ENCODE measurements around the gene SND1. TPM values are rescaled to one million over a fixed set of nuclear protein-coding genes. Genes with fewer than 3 reads are reported as not detected.

Gene SND1
- total RNA-seq, 1 experiment from 2014 or later: 218 TPM

DNA sequence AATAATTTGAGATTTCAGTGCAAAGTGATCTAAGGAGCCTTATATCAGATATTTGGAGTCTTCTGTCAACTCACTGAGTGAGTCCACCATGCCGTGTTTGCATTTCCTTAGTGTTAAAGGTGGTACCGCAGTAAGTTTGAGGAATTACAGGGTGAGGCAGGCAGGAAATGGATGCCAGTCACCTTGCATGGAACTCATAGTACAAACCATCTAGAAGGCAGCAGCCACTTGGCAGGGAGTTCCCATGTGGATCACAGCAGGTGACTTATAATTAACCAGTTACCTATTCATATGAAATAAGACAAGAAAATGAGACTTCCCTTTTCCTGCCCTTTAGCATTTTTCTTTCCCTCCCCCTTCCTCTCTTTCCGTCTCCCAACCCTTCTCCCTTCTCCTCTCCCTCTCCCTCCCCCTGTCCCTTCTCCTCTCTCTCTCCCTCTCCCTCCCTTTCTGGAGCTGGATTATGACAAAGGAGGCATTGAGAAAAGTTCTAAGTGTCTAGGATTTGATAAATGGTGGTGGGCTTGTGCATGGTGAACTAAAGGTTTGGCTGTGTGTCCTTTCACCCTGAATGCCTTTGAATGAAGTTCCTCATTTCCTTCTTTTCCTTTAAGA, 285.2 kb downstream of the SND1 start:
- WGBS (ENCODE audit: extremely low coverage, insufficient read length, low lambda C conversion rate): no CpG with 5 or more reads among the region's 3 CpGs
- H3K4me1 Mint-ChIP-seq: peaks cover 21 to 28% of the 10 kb centered on the region in 2 experiments

More for the DNA sequence above, 285.2 kb downstream of the SND1 start:
- no peaks in the 10 kb centered on the region for H3K79me2 ChIP-seq (ENCODE audit: insufficient read depth, low read length)
- Mint-ChIP-seq H3K4me3 (no peak overlapping the region), H3K9me3 (no peaks in the 10 kb centered on the region), H3K36me3 (ENCODE audit: insufficient read depth in 1 of 3, low read depth in 3 of 3) (peaks cover 3 to 4% (median 4%) of the 10 kb centered on the region in 3 experiments; a peak in 4 of 7 replicates), H3K27me3 (ENCODE audit: low read depth) (no peaks in the 10 kb centered on the region; the same call in 1 of the 2 replicates), H3K27ac (0 out of 7 replicates have a peak overlapping the region, but pooled peaks of 1 of the 3 experiments have one; percentile 58)
- no peak overlapping the region for H3K4ac ChIP-seq (ENCODE audit: low read depth, low read length)
- H2AK5ac ChIP-seq (ENCODE audit: insufficient read length, low read length): no peak overlapping the region
- H4K5ac ChIP-seq (ENCODE audit: insufficient read length, low read depth, low read length): no peak overlapping the region
- H2BK5ac ChIP-seq (ENCODE audit: insufficient read length, low read length): no peak overlapping the region
- H2AFZ ChIP-seq (ENCODE audit: low read length): no peak overlapping the region
- no peak overlapping the region for H3K14ac ChIP-seq (ENCODE audit: insufficient read depth, low read length)
- no peak overlapping the region for H2BK12ac ChIP-seq (ENCODE audit: insufficient read length, low read depth, low read length)
- peaks cover 10% of the 10 kb centered on the region; the same call in 1 of the 2 replicates for H3K4me1 ChIP-seq (ENCODE audit: insufficient read depth, low read length)
- H3K18ac ChIP-seq (ENCODE audit: insufficient read length, low read depth, low read length): no peak overlapping the region
- H3K4me2 ChIP-seq (ENCODE audit: insufficient read depth, insufficient read length, low read length): no peak overlapping the region
- no peak overlapping the region for H4K91ac ChIP-seq (ENCODE audit: insufficient read length, low read depth, low read length)
- no peaks in the 10 kb centered on the region for H4K20me1 ChIP-seq (ENCODE audit: control insufficient read depth, insufficient read depth, insufficient read length)
- no peak overlapping the region for H3K9ac ChIP-seq (ENCODE audit: extremely low read depth, insufficient read length, low read length)
- no peak overlapping the region for H4K8ac ChIP-seq (replicated peaks; ENCODE audit: insufficient read length, low read depth, low read length)
- no peak for DNase-seq
- H3K56ac ChIP-seq (ENCODE audit: insufficient read length, low read depth, low read length): no peak overlapping the region
- no peak overlapping the region for H2BK120ac ChIP-seq (ENCODE audit: low read depth, low read length, poor library complexity, severe bottlenecking)
- no peak overlapping the region for H2BK15ac ChIP-seq (ENCODE audit: low read depth, low read length)
- H2BK20ac ChIP-seq (ENCODE audit: low read depth, low read length, poor library complexity, severe bottlenecking): no peak overlapping the region
- no peak overlapping the region for H3K27ac ChIP-seq (ENCODE audit: insufficient read length, low read depth, low read length)
- no peaks in the 10 kb centered on the region for H3K9me3 ChIP-seq (ENCODE audit: control insufficient read depth, low read depth, low read length)
- no peak overlapping the region for H3T11ph ChIP-seq (ENCODE audit: low read length)
- H3K79me1 ChIP-seq (ENCODE audit: insufficient read depth, low read depth, low read length, poor library complexity, severe bottlenecking): no peaks in the 10 kb centered on the region
- no peaks in the 10 kb centered on the region for H3K27me3 ChIP-seq (ENCODE audit: insufficient read depth, low read length)
- TF ChIP-seq, protein P1, sequence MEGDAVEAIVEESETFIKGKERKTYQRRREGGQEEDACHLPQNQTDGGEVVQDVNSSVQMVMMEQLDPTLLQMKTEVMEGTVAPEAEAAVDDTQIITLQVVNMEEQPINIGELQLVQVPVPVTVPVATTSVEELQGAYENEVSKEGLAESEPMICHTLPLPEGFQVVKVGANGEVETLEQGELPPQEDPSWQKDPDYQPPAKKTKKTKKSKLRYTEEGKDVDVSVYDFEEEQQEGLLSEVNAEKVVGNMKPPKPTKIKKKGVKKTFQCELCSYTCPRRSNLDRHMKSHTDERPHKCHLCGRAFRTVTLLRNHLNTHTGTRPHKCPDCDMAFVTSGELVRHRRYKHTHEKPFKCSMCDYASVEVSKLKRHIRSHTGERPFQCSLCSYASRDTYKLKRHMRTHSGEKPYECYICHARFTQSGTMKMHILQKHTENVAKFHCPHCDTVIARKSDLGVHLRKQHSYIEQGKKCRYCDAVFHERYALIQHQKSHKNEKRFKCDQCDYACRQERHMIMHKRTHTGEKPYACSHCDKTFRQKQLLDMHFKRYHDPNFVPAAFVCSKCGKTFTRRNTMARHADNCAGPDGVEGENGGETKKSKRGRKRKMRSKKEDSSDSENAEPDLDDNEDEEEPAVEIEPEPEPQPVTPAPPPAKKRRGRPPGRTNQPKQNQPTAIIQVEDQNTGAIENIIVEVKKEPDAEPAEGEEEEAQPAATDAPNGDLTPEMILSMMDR (conservative IDR thresholded peaks at IDR 0.05): no peak
- no peak overlapping the region for H3K23ac ChIP-seq (ENCODE audit: insufficient read length, low read depth, low read length)
- H3K23me2 ChIP-seq (ENCODE audit: insufficient read length, low read depth, low read length, poor library complexity, severe bottlenecking): no peaks in the 10 kb centered on the region

Measured in H9 (cell line).